Cortex of kidney (tissue), 1 donor: ENCODE data around the gene AFF4.
"Not testable (repeated sequence)": the region's sequence is repeated elsewhere in the genome, so short reads cannot be mapped to it uniquely, and the experiment has no call there.

Source experiments
- DNase-seq: peaks from one replicate; lab custom pipeline; 2025; lab: John Stamatoyannopoulos, UW

The AFF4 gene

GRCh38 chr5:132956166-132956799 is 7.2 kb downstream of the AFF4 start:
- not testable (repeated sequence) for DNase-seq

GRCh38 chr5:132953710-132954109 is 9.7 kb downstream of the AFF4 start:
- DNase-seq, result no peak

GRCh38 chr5:132952829-132953228 is 10.6 kb downstream of the AFF4 start:
- no peak for DNase-seq

GRCh38 chr5:132951897-132952296 is 11.5 kb downstream of the AFF4 start:
- no peak for DNase-seq

- no peak for DNase-seq
Measured at GRCh38 chr5:132949136-132949535, 14.3 kb downstream of the AFF4 start.

- no peak for DNase-seq
Measured at GRCh38 chr5:132947671-132948070, 15.8 kb downstream of the AFF4 start.

- DNase-seq, result not testable (repeated sequence)
Measured at GRCh38 chr5:132945315-132945714, 18.1 kb downstream of the AFF4 start.

- DNase-seq, result no peak
Measured at GRCh38 chr5:132943362-132944022, 19.9 kb downstream of the AFF4 start.

GRCh38 chr5:132941331-132941730 is 22.1 kb downstream of the AFF4 start:
- no peak for DNase-seq

GRCh38 chr5:132928062-132928407 is 35.4 kb downstream of the AFF4 start:
- DNase-seq, result no peak

GRCh38 chr5:132927355-132928061 is 35.9 kb downstream of the AFF4 start:
- no peak for DNase-seq

GRCh38 chr5:132926437-132926836 is 37.0 kb downstream of the AFF4 start:
- no peak for DNase-seq

- DNase-seq, result no peak
Measured at GRCh38 chr5:132916086-132916485, 47.3 kb downstream of the AFF4 start.

- DNase-seq, result no peak
Measured at GRCh38 chr5:132915681-132916080, 47.8 kb downstream of the AFF4 start.

- DNase-seq, result no peak
Measured at GRCh38 chr5:132909702-132910101, 53.7 kb downstream of the AFF4 start.

GRCh38 chr5:132907161-132907560 is 56.3 kb downstream of the AFF4 start:
- DNase-seq, result no peak

- DNase-seq, result no peak
Measured at GRCh38 chr5:132905938-132906337, 57.5 kb downstream of the AFF4 start.

- no peak for DNase-seq
Measured at GRCh38 chr5:132901730-132902129, 61.7 kb downstream of the AFF4 start.

- DNase-seq, result no peak
Measured at GRCh38 chr5:132901036-132901435, 62.4 kb downstream of the AFF4 start.

- no peak for DNase-seq
Measured at GRCh38 chr5:132898094-132898493, 65.3 kb downstream of the AFF4 start.

GRCh38 chr5:132896685-132897084 is 66.7 kb downstream of the AFF4 start:
- DNase-seq, result no peak

GRCh38 chr5:132895719-132896305 is 67.6 kb downstream of the AFF4 start:
- DNase-seq, result no peak

GRCh38 chr5:132890817-132891216 is 72.6 kb downstream of the AFF4 start:
- no peak for DNase-seq
